ENCODE data around the gene DCTD. TPM values are rescaled to one million over a fixed set of nuclear protein-coding genes. Genes with fewer than 3 reads are reported as not detected.

The DCTD gene
- total RNA-seq, 1 experiment from 2014 or later = 69.0 TPM

GRCh38 chr4:182875453-182876405, 41.5 kb downstream of the DCTD start:
- no peak for DNase-seq (ENCODE audit: extremely low read depth, low read depth)

- no peak for DNase-seq (ENCODE audit: extremely low read depth, low read depth)
These were observed 42.3 kb downstream of the DCTD start for GRCh38 chr4:182874797-182875345.

- DNase-seq (ENCODE audit: extremely low read depth, low read depth) = no peak
These were observed 42.9 kb downstream of the DCTD start for GRCh38 chr4:182874304-182874751.

GRCh38 chr4:182873726-182874125, 43.5 kb downstream of the DCTD start:
- no peak for DNase-seq (ENCODE audit: extremely low read depth, low read depth)

- DNase-seq (ENCODE audit: extremely low read depth, low read depth) = no peak
These were observed 43.9 kb downstream of the DCTD start for GRCh38 chr4:182873289-182873688.

GRCh38 chr4:182872886-182873285, 44.3 kb downstream of the DCTD start:
- no peak for DNase-seq (ENCODE audit: extremely low read depth, low read depth)

GRCh38 chr4:182871616-182872015, 45.6 kb downstream of the DCTD start:
- no peak for DNase-seq (ENCODE audit: extremely low read depth, low read depth)

- no peak for DNase-seq (ENCODE audit: extremely low read depth, low read depth)
These were observed 47.5 kb downstream of the DCTD start for GRCh38 chr4:182869697-182870096.

GRCh38 chr4:182866746-182867145, 50.4 kb downstream of the DCTD start:
- DNase-seq (ENCODE audit: extremely low read depth, low read depth) = no peak

- no peak for DNase-seq (ENCODE audit: extremely low read depth, low read depth)
These were observed 53.7 kb downstream of the DCTD start for GRCh38 chr4:182863501-182863900.

- DNase-seq (ENCODE audit: extremely low read depth, low read depth) = no peak
These were observed 54.3 kb downstream of the DCTD start for GRCh38 chr4:182862921-182863320.

GRCh38 chr4:182862141-182862875, 54.9 kb downstream of the DCTD start:
- no peak for DNase-seq (ENCODE audit: extremely low read depth, low read depth)

- no peak for DNase-seq (ENCODE audit: extremely low read depth, low read depth)
These were observed 55.8 kb downstream of the DCTD start for GRCh38 chr4:182861346-182861745.

- no peak for DNase-seq (ENCODE audit: extremely low read depth, low read depth)
These were observed 57.5 kb downstream of the DCTD start for GRCh38 chr4:182859730-182860129.

- no peak for DNase-seq (ENCODE audit: extremely low read depth, low read depth)
These were observed 58.5 kb downstream of the DCTD start for GRCh38 chr4:182858711-182859110.

GRCh38 chr4:182856862-182857261, 60.3 kb downstream of the DCTD start:
- DNase-seq (ENCODE audit: extremely low read depth, low read depth) = no peak

GRCh38 chr4:182855877-182856276, 61.3 kb downstream of the DCTD start:
- DNase-seq (ENCODE audit: extremely low read depth, low read depth) = no peak

GRCh38 chr4:182855312-182855711, 61.9 kb downstream of the DCTD start:
- DNase-seq (ENCODE audit: extremely low read depth, low read depth) = no peak

- DNase-seq (ENCODE audit: extremely low read depth, low read depth) = no peak
These were observed 62.7 kb downstream of the DCTD start for GRCh38 chr4:182854466-182854865.

- DNase-seq (ENCODE audit: extremely low read depth, low read depth) = no peak
These were observed 63.4 kb downstream of the DCTD start for GRCh38 chr4:182853731-182854330.

- DNase-seq (ENCODE audit: extremely low read depth, low read depth) = no peak
These were observed 68.5 kb downstream of the DCTD start for GRCh38 chr4:182848685-182849084.
